ENCODE measurements around the gene CLIP2.
"Not testable (repeated sequence)": the region's sequence is repeated elsewhere in the genome, so short reads cannot be mapped to it uniquely, and the experiment has no call there.

Gene CLIP2

DNA sequence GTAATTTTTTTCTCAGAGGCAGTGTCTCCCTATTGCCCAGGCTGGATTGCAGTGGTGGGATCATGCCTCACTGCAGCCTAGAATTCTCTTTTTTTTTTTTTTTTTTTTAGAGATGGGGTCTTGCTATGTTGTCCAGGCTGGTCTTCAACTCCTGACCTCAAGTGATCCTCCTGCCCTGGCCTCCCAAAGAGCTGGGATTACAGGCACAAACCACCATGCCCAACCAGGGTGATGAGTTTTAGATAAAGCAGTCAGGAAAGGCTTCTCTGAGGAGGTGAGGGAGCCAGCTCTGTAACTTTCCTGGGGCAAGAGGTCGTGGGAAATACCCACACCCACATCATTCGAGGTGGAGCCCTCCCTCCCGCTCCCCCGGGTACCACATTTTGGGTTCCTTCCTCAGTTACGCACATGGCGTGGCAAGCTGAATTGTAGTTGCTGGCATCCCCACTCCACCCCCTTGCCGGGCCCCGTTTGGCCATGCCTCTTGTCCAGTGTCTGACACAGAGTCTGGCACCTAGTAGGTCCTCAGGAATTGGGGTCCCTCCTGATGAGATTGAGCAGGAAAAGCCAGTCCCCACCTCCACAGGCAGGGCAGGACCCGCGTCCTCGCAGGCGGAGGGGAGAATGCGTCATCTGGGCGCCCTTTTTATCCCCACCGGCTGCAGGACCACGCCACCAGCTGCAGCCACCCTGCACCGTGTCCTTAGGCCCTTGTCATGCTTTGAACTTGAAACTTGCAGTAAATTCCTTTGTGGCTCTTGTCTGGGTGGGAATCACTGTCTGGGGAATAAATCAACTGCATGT is 43.4 kb downstream of the CLIP2 start:
- no peak for DNase-seq (ENCODE audit: low read depth)

DNA sequence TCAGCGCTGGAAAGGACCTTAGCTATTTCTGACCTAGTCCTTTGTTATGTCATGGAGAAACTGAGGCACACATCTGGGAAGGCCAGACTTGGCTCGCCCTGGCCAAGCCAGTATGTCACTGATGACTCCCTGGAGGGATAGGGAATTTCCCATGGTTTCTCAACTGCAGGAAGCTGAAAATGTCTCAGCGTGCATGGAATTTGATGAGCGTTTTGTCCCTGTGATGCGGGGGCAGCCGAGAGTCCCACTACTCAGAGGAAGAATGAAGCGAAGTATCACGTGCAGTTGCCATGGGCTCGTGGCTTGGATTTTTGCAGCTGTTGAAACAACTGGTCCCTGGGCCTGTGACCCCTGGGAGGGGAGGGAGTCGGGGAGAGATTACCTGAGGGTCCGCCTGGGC is 44.8 kb downstream of the CLIP2 start:
- no peak for DNase-seq (ENCODE audit: low read depth)

DNA sequence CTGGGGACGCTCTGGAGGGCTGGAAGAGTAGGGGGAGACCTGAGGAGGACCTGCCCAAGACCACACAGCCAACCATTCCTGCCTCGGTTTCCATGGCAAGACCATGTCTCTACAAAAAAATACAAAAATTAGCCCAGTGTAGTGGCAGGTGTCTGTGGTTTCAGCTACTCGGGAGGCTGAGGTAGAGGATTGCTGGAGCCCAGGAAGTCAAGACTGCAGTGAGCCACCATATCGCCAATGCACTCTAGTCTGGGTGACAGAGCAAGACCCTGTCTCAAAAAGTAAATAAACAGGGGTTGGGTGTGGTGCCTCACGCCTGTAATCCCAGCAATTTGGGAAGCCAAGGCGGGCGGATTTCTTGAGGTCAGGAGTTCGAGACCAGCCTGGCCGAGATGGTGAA is 48.7 kb downstream of the CLIP2 start:
- no peak for DNase-seq (ENCODE audit: low read depth)

DNA sequence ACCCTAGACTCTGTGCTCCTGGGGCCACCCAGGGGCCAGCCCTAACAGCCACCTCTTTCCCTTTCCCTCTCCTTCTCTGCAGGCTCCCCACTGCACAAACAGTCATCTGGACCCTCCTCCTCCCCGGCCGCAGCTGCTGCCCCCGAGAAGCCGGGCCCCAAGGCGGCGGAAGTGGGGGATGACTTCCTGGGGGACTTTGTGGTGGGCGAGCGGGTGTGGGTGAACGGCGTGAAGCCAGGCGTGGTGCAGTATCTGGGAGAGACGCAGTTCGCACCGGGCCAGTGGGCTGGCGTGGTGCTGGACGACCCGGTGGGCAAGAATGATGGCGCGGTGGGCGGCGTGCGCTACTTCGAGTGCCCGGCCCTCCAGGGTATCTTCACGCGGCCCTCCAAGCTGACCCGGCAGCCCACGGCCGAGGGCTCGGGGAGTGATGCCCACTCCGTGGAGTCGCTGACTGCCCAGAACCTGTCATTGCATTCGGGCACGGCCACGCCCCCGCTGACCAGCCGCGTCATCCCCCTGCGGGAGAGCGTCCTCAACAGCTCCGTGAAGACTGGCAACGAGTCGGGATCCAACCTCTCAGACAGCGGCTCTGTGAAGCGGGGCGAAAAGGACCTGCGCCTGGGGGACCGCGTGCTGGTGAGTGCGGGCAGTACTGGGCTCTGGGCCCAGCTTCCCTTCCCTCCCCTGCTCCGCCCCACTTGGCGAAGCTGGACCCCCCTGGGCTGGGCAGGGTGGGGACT is 49.3 kb downstream of the CLIP2 start:
- no peak for DNase-seq (ENCODE audit: low read depth)

DNA sequence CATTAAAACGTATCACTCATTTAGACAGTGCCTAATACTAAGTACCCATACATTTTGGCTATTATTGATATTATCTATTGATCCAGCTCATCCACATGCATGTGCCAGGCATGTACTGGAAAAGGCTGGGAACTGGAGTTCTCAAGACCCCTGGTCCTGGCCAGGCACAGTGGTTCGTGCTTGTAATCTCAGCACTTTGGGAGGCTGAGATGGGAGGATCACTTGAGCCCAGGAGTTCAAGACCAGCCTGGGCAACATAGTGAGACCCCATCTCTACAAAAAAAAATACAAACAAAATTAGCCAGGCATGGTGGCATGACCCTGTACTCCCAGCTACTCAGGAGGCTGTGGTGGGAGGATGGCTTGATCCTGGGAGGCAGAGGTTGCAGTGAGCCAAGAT is 50.4 kb downstream of the CLIP2 start:
- not testable (repeated sequence) for DNase-seq (ENCODE audit: low read depth)

DNA sequence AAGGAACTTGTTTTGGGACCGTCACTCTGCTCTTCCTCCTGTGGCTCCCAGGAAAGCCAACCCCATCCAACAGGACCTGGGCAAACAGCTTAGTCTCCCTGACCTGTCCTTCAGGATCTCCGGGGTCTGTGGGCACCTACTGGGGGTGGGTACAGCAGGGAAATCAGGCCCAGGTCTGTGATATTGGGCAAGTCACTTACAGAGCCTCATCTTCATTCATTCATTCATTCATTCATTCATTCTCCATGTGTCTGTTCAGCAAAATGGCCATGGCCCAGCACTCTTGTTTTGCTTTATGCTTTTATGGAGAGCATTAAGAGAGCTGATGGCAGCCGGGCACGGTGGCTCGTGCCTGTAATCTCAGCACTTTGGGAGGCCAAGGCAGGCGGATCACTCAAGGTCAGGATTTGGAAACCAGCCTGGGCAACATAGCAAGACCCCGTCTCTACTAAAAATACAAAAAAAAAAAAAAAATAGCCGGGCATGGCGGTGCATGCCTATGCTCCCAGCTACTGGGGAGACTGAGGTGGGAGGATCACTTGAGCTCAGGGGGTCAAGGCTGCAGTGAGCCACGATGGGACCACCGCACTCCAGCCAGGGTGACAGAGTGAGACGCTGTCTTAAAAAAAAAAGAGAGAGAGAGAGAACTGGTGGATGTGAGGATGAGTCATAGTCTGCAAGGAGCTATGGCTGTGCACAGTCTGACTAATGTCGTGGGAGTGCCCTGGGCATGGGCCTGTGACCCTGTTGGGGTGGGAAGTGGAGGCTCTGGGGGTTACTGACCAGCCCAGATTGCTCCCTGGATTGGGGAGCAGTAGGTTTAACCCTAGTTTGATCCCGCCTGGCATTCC is 54.3 kb downstream of the CLIP2 start:
- DNase-seq (ENCODE audit: low read depth) = no peak

DNA sequence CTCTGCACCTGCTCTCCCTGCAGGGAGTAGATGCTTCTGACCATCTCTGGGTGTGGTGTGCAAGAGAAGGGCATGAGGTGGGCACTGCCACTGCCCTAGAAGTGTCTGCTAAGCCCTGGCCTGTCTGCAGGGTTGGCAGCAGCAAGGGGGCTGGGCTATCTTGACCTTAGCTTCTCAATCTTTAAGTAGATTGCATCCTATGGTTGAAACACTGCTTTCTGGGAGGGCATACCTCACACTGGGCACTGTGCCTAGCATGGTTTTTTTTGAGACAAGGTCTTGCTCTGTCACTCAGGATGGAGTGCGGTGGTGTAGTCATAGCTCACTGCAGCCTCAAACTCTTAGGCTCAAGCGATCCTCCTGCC is 54.9 kb downstream of the CLIP2 start:
- DNase-seq (ENCODE audit: low read depth) = no peak

DNA sequence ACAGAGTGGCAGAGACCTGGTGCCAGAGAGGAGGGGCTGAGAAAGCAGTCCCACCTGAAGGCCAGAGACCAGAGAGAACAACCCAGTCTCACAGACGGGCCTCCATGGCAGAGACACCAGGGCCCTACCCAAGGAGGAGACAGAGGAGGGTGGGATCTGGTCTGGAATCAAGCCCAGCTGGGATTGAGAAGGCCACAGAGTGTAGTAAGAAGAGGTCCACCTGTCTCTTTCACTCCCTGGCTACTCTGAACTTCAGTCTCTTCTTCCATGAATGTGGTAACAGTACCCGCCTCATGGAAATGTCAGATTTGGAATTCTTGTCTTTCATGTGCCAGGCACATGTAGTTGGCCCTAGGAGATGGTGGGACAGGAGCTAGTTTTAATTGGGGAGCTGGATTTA is 55.6 kb downstream of the CLIP2 start:
- no peak for DNase-seq (ENCODE audit: low read depth)

DNA sequence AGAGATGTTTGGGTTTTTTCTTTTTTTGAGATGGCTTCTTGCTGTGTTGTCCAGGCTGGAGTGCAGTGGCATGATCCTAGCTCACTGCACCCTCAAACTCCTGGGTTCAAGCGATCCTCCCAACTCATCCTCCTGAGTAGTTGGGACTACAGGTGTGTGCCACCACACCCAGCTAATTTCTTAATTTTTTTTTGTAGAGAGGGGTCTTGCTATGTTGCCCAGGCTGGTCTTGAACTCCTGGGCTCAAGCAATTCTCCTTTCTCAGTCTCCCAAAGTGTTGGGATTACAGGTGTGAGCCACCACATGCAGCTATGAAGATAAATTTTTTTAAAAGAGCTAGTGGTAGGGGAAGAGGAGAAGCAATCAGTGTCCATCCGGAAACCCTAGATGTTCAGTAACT is 56.8 kb downstream of the CLIP2 start:
- DNase-seq (ENCODE audit: low read depth) = no peak

DNA sequence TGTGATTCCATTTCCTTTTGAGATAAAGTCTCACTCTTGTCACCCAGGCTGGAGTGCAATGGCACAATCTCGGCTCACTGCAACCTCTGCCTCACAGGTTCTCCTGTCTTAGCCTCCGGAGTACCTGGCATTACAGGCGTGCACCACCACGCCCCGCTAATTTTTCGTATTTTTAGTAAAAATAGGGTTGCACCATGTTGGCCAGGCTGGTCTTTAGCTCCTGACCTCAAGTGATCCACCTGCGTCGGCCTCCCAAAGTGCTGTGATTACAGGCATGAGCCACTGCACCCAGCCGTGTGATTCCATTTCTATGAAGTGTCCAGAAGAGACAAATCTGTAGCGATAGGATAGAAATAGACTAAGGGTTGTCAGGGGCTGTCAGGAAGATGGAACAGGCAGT is 60.4 kb downstream of the CLIP2 start:
- no peak for DNase-seq (ENCODE audit: low read depth)

DNA sequence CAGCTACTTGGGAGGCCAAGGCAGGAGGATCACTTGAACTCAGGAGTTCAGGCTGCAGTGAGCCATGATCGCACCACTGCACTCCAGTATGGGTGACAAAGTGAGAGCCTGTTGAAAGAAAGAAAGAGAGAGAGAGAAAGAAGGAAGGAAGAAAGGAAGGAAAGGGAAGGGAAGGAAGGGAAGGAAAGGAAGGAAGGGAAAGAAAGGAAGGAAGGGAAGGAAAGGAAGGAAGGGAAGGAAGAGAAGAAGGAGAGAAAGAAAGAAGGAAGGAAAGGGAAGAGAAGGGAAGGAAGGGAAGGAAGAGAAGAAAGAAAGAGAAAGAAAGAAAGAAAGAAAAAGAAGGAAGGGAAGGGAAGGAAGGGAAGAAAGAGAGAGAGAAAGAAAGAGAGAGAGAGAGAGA is 61.5 kb downstream of the CLIP2 start:
- DNase-seq (ENCODE audit: low read depth) = no peak

DNA sequence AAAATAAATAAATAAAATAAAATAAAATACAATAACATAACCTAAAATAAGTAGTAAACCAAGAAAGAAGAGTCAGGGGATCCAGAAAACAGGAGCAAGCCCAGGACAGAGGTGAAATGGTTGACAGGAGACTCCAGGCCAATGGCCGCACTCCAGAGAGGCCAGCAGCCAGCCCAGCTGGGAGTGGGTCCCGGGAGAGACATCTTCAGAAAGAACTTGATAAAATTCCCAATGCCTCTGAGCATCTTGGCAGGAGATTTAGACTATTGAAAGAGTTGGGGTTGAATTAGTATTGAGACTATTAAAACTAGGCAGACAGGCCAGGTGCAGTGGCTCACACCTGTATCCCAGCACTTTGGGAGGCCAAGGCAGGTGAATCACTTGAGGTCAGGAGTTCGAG is 62.6 kb downstream of the CLIP2 start:
- no peak for DNase-seq (ENCODE audit: low read depth)

DNA sequence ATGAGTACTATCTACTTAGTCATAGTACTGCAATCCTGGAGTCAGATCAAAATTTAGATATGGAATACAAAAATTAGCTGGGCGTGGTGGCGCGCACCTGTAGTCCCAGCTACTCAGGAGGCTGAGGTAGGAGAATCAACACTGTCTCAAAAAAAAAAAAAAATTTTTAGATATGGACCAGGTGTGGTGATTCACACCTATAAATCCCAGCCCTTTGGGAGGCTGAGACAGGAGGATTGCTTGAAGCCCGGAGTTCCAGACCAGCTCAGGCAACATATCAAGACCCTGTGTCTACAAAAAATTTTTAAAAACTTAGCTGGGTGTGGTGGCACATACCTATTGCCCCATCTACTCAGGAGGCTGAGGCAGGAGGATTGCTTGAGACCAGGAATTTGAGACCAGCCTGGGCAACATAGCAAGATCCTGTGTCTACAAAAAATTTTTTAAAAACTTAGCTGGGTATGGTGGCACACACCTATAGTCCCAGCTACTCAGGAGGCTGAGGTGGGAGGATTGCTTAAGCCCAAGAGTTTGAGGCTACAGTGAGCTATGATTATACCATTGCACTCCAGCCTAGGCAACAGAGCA is 63.4 kb downstream of the CLIP2 start:
- not testable (repeated sequence) for DNase-seq (ENCODE audit: low read depth)

DNA sequence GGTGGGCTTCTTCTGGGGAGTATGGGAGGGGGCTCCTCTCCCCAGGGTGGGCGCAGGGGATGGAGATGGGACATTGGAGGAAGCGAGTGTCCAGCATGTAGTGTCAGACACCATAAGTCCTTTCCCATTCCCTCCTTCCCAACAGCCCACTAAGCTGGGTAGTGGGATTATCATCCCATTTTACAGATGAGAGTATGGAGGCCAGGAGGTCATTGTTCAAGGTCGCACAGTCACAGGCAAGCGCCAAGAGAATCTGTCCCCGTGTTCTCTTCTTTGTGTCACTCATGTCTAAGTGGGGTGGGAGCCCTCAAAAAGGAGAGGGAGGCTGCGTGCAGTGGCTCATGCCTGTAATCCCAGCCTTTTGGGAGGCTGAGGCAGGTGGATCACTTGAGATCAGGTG is 64.8 kb downstream of the CLIP2 start:
- no peak for DNase-seq (ENCODE audit: low read depth)

DNA sequence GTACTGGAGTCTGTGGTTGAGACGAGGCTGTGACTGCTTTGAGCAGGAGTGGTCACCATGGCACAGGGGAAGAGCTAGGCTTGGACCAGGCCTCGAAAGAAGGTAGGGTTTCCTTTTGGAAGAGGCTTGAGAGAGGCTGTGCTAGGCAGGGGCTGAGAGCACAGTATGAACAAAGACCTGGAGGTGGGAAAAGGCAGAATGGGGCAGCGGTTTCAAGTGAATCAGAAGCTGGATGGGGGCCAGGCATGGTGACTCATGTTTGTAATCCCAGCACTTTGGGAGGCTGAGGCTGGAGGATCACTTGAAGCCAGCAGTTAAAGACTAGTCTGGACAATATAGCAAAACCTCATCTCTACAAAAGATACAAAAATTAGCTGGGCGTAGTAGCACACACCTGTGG is 65.9 kb downstream of the CLIP2 start:
- no peak for DNase-seq (ENCODE audit: low read depth)

DNA sequence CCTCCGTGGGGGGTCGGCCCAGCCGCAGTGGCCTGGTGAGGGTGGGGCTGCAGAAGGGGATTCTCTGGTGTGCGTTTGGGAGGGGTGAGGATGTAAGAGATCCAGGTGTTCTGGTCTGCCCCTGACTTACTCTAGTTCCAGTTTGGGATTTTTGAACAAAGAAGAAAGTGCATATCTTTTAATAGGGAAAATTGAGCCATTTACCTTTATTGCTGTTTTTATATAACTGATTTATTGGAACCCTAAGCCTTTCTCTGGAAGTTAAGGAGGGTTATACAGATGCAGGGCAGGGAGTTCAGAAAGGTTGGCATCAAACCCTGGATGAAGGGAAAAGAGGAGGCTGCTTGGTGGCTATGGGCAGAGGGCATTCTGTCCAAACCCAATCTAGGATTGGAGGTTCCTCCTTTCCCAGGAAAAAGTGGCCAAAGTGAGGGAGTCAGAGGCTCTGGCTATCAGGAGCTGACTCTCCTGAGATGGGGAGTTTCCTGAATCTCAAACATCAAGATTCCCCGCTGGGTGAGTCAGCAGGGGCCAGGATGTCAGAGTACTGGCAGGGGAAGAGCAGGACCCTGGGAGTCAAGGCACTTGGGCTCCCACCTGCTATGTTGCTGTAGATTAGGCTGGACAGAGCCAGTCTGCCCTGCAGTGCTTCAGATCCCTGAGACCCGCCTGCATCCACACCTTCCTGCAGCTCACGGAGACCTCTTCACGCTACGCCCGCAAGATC is 67.5 kb downstream of the CLIP2 start:
- no peak for DNase-seq (ENCODE audit: low read depth)

DNA sequence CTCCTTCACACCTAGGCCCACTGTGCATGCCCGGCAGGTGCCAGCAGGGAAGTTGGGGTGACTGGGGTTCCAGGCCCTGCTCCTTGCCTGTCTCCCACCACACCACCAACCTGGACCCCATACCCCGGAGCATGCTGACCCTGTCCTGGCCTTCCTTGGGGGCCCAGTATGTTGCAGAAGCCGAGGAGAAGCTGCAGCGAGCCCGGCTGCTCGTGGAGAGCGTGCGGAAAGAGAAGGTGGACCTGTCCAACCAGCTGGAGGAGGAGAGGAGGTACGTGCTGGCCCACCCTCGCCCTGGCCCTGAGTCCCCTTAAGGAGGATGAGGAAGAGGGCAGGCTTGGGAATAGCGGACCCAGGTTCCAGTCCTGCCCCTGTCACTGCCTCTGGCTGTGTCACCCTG is 70.8 kb downstream of the CLIP2 start:
- no peak for DNase-seq (ENCODE audit: low read depth)

DNA sequence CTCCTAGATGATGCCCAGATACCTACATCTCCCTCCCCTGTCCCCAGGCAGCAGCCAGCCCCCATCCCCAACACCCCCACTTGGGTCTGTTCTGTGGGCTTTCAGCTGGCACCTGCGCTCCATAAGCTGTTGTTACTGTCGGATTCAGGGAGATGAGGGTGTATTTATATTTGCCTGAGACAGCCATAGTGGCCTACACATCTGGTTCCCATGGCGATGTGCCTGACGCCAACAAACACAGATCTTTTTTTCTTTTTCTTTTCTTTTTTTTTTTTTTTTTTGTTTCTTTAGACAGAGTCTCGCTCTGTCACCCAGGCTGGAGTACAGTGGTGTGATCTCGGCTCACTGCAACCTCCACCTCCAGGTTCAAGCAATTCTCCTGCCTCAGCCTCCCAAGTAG is 73.1 kb downstream of the CLIP2 start:
- DNase-seq (ENCODE audit: low read depth) = no peak

DNA sequence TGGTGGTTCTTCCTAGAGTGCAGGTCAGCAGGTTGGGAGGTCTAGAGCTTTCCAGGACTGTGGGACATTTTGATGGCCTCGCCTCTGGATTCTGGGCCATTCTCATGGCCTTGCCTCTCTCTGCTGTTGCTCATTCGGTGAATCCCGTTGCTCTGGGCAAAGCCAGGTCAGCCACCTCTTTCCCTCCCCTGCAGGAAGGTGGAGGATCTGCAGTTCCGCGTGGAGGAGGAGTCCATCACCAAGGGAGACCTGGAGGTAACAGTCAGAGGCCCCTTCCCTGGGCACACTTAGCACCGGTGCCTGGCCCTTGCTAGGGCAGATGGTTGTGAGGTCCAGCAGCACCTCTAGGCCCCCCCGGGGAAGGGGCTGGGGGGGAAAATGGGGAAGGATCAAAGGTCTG is 74.9 kb downstream of the CLIP2 start:
- no peak for DNase-seq (ENCODE audit: low read depth)

DNA sequence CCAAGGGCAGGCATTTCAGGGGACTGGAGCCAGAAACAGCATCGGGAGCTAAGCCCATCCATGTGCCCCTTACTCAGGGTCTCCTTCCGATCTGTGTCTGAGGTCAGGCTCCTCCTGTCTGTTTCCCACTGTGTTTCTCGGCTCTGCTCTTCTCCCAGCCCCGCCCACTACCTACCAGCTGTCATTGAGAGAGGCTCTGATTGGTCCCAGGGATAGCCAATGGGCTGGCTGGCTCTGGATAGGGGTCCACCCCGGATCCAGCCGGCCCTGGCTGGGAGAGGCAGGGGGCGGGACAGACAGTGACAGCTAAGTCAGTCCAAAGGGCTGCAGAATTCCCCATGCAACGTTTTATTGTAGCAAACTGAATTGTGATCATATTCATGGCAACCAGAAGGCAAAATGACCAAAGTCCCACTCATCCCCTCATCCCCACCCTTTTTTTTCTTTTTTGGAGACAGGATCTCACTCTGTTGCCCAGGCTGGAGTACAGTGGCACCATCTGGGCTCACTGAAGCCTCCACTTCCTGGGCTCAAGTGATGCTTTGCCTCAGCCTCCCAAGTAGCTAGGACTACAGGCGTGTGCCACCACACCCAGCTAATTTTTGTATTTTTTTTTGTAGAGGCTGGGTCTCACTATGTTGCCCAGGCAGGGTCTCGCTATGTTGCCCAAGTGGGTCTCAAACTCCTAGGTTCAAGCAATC is 76.3 kb downstream of the CLIP2 start:
- DNase-seq (ENCODE audit: low read depth) = no peak

All from activated T-helper 1 cell treated with Interleukin-2 at 50 U/mL for 16 hours (primary cell).